ENCODE measurements around the gene JAG1.

- TF ChIP-seq, protein P1, sequence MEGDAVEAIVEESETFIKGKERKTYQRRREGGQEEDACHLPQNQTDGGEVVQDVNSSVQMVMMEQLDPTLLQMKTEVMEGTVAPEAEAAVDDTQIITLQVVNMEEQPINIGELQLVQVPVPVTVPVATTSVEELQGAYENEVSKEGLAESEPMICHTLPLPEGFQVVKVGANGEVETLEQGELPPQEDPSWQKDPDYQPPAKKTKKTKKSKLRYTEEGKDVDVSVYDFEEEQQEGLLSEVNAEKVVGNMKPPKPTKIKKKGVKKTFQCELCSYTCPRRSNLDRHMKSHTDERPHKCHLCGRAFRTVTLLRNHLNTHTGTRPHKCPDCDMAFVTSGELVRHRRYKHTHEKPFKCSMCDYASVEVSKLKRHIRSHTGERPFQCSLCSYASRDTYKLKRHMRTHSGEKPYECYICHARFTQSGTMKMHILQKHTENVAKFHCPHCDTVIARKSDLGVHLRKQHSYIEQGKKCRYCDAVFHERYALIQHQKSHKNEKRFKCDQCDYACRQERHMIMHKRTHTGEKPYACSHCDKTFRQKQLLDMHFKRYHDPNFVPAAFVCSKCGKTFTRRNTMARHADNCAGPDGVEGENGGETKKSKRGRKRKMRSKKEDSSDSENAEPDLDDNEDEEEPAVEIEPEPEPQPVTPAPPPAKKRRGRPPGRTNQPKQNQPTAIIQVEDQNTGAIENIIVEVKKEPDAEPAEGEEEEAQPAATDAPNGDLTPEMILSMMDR (IDR thresholded peaks at IDR 0.05; ENCODE audit: poor library complexity, severe bottlenecking), result no peak
- TF ChIP-seq EP300 (conservative IDR thresholded peaks at IDR 0.05; ENCODE audit: poor library complexity, severe bottlenecking) (no peak), POLR2AphosphoS5 (IDR thresholded peaks at IDR 0.05) (no peak), EZH2 (IDR thresholded peaks at IDR 0.05; ENCODE audit: borderline replicate concordance, insufficient read depth, low read length, poor library complexity, severe bottlenecking) (no peak), TAF1 (IDR thresholded peaks at IDR 0.05; ENCODE audit: low read depth) (no peak), MXI1 (conservative IDR thresholded peaks at IDR 0.05; ENCODE audit: poor library complexity, severe bottlenecking) (no peak), SMC3 (conservative IDR thresholded peaks at IDR 0.05; ENCODE audit: poor library complexity) (no peak), RAD21 (conservative IDR thresholded peaks at IDR 0.05) (no peak)
- TF ChIP-seq, protein P2, sequence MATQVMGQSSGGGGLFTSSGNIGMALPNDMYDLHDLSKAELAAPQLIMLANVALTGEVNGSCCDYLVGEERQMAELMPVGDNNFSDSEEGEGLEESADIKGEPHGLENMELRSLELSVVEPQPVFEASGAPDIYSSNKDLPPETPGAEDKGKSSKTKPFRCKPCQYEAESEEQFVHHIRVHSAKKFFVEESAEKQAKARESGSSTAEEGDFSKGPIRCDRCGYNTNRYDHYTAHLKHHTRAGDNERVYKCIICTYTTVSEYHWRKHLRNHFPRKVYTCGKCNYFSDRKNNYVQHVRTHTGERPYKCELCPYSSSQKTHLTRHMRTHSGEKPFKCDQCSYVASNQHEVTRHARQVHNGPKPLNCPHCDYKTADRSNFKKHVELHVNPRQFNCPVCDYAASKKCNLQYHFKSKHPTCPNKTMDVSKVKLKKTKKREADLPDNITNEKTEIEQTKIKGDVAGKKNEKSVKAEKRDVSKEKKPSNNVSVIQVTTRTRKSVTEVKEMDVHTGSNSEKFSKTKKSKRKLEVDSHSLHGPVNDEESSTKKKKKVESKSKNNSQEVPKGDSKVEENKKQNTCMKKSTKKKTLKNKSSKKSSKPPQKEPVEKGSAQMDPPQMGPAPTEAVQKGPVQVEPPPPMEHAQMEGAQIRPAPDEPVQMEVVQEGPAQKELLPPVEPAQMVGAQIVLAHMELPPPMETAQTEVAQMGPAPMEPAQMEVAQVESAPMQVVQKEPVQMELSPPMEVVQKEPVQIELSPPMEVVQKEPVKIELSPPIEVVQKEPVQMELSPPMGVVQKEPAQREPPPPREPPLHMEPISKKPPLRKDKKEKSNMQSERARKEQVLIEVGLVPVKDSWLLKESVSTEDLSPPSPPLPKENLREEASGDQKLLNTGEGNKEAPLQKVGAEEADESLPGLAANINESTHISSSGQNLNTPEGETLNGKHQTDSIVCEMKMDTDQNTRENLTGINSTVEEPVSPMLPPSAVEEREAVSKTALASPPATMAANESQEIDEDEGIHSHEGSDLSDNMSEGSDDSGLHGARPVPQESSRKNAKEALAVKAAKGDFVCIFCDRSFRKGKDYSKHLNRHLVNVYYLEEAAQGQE (IDR thresholded peaks at IDR 0.05; ENCODE audit: borderline replicate concordance), result no peak
Measured at GRCh38 chr20:10655720-10656669, 17.8 kb downstream of the JAG1 start.

Data from neural cell (in vitro differentiated cells).